Measurements from ENCODE around the gene LSM3. TPM values are rescaled to one million over a fixed set of nuclear protein-coding genes. Genes with fewer than 3 reads are reported as not detected.

Gene LSM3
- total RNA-seq, 1 donor from 2014 or later, result 7.6 TPM

DNA sequence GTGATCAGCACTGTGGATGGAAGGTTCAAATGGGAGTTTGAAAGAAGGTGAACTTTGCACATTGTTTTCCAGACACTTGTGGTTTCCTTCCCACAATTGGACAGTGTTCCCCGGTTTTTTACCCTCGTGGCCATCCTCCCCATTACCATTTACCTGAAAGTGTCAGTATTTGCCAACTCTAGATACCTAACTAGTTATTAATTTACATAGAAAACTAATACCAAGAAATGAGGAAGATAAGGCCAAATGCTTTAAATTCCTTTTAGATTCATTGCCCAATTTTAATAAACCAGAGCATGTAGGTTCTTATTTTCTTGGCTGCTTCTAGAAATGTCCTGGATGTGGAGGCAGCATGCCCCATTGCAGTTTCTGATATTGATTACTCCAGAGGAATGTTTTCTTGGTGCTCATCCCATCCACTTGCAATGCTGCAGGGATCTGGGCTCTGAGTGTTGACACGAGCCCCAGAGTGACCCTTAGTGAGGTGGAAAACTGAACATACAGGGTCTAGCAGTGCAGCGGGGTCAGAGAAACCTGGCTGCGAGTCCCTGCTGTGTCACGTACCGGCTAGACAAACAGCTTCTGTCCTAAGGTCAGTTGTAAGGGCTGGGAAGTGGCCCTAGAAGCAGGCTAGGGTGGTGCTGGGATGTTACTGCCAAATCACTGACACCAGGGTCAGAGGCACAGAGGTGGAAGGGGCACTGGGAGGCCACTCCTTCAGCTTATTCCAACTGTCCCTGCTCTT lies 23.5 kb downstream of the LSM3 start:
- DNase-seq, result no peak

DNA sequence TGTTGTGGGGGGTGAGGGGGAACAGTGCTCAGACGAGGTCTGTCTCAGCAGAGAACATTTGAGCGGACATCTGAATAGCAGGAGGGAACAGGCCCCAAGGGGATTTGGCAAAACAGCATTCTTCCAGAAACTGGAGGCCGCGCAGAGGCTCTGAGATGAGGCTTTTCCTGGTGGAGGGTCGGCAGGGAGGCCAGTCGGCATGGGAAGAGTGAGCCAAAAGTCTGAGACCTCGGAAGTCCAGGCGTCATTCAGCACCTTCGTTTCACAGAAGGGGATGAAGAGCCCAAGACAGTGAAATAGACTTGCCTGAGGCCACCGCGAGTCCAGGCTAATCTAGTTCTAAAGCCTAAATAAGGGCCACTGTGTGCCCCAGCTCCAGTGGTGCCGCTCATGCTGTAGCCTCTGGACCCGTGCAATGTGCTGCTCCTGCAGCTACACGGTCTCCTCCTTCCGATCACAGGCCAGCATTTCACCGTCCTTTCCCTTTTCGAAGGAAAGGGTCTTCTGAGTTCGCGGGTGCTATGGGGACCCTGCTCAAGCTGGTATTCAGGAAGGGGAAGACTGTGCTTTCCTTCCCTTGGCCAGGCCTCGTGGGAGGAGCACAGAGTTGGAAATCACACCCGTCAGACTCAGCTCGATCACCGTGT lies 24.4 kb downstream of the LSM3 start:
- DNase-seq, result no peak

DNA sequence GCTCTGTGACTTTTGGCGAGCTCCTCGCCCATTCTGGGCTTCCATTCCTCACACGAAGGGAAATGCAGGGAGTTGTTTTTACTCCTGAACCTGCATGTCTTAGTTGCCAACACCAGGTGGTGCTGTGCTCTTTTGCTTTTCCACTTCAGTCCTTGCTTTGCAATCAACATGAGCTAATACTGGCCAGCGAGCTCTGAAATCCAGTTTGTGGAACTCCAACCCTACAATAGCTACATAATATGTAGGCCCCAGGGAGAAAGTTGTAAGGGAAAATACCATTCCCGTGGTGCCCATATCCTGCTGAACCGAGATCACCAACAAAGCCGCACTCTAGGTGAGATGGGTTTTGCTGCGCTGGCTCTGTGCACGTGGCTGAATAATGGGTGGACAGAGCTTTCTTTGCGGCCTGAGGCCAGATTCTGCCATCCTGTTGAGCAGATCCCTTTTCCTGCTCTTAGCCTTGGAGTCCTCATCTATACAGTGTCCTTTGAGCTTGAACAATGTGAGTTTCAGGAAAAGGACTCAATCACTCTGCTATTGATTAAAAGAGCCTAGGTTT lies 25.0 kb downstream of the LSM3 start:
- peak; percentile 82 for DNase-seq

DNA sequence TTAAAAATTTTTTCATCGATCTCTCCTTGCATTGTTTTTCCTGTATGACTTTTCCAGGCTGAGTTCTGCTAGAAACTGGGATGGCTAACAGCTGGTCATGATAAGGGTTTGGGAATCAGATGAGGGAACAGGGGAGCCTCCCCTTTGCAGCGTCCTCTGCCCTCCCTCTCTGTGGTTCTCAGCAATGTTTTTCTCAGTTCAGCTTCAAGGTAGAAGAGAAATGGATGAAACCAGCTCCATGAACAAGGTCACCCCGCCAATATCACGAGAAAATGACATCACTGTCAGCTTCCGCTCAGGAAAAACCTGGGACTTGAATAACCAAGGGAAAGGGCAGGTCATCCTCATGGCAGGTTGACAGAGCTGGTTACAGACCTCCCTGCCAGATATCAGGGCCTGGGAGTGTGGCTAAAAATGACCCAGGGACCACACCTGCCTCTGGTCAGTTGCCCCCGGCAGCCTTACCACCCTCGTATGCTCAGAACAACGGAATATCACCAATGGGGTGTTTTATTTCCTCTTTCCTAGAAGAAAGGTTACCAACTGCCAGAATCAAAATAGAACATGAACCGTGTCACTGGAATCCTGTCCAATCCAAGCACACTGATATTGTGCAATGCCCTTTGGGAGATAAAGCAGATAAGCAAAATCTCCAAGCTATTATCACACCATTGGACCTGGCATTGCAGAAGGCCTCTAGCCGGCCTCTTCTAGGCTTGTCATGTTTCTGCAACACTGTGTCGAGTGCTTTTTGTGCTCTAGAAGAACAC lies 26.1 kb downstream of the LSM3 start:
- peak; percentile 30 for DNase-seq

DNA sequence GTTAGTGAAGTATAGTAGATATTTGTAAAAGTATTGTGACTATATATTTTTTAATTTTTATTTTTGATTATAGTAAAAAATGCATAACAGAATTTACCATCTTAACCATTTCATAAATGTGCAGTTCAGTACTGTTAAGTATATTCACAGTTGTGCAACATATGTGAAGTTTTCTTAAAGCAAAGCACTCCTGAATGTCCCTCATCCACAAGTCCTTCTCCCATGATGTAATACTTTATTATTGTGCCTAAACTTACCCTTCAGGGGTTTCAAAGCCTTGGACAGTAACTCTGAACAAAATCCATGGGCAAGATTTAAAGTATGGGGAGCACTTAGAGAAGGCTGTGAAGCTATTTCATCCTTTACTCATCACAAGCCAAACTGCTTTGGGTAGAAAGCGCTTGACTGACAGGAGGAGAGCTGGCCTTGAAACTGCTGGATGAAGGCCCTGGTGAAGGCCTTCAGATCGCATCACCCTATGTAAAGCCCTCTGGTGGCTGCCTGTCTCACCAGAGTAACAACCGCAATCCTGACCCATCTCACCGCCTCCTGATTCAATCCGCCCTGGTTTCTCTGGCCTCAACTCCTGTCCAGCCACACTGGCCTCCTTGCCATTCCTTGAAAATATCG lies 28.0 kb downstream of the LSM3 start:
- DNase-seq, result no peak

DNA sequence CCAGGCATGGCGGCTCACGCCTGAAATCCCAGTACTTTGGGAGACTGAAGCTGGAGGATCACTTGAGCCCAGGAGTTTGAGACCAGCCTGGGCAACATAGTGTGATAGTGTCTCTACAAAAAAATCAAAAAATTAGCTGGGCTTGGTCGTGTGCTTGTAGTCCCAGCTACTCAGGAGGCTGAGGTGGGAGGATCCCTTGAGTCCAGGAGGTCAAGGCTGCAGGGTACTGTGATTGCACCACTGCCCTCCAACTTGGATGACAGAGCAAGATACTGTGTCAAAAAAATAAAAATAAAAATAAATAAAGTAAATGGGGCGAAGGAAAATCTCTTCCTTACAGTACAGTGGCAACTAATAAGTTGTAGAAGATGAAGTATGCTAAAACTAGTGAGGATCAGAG lies 29.6 kb downstream of the LSM3 start:
- no peak for DNase-seq

DNA sequence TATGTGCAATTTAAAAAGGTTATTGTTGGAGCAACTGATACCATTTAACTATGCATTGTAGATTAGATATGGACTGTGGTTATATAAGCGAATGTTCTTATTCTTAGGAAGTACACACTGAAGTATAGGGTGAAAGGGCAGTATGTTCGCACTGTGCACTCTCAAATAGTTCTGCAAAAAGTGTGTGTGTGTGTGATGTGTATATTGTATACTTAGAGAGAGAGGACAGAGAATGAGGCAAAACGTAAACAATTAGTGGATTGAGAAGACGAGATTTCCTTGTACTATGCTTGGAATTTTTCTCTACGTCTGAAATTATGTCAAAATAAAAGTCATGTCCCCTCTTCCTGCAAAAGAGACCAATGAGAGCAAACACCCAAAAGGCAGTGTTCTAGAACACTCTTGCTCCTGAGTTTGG lies 30.4 kb downstream of the LSM3 start:
- DNase-seq, result no peak

DNA sequence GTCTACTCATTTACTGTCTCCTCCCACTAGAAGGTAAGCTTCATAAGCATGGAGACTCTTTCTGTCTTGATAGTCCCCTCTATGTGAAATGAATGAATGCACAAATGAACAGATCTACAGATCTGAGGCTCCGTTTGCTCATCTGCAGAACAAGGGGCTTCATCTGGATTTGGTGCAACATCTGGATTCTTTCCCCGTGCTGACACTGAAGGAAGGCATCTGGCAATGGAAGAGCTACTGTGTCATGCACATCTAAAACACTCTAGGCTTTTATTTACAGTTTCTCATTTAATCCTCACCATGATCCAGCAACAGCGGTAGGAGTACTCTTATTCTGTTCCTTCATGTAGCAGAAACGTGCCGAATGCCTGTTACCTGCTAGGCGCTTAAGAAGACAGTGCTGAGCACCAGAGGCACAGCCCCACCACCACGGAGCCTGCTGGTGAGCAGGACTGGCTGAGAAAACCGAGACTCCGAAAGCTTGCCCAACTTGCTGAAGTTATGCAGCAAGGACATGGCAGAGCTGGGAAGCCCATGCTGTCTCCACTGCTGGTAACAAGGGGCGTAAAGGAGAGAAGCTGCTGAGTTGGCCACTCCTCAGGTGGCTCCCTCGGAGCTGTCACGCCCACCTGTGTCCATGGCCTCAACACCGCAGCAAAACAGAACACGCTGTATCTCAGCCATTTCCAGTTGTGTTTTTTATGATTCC lies 31.1 kb downstream of the LSM3 start:
- DNase-seq, result peak; percentile 46

DNA sequence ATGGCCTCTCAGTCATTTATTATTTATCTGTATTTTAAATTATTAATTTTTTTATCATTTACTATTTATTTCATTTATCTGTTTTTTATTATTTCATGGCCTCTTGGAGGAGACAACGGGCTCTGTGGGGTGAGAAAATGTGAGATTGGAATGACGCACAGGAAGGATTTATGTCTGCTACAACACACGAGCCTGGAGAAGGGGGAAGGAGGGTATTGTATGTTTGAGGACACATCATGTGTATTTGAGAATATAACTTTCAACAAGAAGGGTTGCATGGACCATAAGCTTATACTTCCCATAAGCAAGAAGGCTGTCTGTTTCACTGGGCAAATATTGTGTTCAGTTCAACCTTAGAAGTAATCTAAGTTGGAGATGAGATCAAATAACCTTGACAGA lies 31.7 kb downstream of the LSM3 start:
- DNase-seq, result no peak

DNA sequence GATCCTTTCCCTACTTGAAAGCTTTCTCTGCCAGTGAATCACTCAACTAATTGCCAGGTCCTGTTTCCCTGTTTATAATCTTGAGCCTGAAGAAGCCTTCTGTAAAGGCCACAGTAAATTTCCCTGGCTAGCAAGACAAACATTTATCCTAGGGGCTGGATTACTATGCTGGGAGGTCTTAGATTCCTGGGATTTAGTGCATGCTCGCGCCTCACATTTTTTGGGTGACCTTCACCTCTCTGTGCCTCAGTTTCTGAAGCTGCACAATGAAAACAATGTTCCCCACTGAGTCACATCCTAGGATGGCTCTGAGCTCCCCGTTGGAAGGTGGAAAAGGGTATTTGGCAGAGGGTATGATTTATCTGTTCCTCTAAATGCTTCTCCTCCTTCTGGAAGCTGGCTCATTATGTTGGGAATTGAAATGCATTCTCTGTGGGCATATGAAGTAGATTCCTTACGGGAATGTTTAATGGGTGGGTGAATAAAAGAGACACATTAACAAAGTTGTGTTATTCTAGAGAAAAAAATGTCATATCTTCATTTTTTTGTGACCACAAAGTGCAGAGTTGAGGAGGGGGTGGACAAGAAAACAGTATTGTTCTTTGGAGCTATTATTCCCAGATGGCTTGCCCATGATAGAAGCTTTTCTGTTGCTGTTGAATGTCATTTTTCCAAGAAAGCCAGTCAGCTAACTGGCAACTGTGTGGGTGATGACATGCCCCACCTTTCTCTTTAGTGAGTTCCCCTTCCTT lies 32.4 kb downstream of the LSM3 start:
- DNase-seq, result no peak

DNA sequence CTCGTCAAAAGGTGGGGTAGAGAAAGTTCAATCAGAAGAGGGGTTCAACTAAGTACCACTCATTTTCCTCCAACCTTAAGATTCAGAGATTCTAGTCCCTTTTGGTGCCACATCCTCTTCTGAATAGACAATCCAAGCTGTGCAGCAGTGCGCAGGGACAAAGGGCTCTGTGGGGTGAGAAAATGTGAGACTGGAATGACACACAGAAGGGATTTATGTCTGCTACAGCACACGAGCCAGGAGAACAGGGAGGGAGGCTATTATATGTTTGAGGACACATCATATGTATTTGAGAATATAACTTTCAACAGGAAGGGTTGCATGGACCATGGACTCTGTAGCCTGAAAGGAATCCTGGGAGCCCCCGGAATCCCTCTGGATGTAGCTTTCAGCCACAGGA lies 33.0 kb downstream of the LSM3 start:
- DNase-seq, result no peak

DNA sequence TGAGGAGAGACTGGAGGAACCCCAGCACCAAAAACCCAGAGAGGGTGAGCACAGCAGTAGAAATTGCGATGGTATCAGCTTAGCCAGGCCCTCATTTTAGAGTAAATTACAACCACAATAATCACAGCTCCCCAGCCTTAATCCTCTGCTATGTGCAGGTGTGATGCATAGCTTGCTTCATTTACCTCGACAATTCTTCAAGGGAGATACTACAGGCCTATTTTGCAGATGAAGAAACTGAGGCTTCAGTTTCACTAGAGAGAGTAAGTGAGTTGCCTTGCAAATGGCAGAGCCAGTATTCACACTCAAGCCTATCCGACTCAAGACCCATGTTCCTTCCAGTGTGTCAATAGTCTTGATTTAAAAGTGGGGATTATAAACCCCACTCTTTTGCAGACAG lies 33.4 kb downstream of the LSM3 start:
- no peak for DNase-seq

DNA sequence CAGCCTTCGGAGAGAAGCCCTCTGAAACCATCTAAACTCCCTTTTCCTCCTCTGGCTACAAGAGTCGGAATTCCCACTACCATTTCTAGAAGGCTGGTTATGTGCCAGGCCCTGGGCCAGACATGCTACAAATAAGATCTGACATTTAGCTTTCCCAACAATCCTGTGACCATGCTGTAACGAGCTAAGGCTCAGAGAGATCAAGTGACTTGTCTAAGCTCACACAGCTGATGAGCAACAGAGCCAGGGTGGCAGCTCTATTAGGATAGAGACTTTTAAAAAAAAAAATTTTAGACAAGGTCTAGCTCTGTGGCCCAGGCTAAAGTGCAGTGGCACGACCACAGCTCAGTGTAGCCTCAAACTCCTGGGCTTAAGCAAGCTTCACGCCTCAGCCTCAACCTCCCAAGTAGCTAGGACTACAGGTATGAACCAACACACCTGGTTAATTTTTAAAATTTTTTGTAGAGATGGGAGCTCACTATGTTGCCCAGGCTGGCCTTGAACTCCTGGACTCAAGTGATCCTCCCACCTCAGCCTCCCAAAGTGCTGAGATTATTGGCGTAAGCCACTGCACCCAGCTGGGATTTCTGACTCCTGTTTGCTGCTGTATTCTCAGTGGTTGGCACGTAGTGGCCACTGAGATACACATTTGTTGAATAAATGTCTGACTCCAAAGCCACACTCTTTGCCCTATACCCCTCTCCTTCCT lies 34.6 kb downstream of the LSM3 start:
- DNase-seq, result no peak

DNA sequence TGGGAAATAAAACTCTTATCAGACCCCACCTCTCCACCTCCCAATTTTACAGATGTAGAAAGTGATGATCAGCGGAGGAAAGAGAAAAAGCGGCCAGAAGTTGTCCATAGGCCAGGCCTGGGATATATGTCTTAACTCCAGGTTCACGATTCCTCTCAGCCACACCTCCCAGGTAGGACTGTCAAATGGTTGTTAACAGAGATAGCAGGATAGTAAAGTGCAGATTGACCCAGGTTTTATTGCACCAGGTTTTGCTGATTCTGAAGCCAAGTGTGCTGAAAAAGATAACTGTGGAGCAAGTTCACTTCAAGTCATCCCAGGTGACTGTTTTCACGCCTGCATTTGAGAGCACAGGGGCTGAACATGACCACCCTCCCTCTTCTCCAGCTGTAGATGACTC lies 36.1 kb downstream of the LSM3 start:
- DNase-seq, result no peak

DNA sequence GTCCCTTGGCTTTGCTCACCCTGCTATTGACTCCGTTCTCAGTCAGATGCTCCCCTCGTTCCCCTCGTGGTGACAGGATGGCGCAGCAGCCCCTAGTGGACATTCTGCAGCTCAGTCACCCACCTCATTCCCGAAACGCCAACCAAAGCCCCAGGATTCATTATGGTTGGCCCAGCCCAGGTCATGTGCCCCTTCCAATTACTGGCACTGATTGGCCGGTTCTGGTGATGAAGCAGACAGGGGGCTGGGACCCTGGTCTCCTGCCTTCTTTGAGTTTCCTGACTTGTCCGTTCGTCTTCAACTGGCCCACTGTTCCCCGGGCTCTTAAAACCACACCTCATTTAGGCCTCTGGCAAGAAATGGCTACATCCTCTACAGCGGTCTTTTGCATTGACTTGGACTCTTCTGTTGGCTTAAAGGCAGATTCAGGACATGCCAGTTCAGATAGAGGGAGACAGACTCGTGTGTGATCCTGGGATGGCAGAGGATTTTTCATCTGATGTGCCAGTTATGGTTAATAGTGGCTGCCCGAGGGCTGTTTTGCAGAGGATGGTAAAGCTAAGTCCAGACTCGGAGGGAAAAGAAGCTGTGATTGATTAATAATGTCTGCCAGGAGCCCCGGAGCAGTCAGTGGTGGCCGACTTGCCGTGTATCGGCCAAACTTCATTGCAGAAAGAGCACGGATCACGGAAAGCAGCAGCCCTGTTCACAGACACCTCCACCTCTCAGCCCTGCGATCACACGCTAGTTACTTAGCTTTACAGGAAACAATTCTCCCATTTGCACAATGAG lies 37.8 kb downstream of the LSM3 start:
- DNase-seq, result peak; percentile 62

DNA sequence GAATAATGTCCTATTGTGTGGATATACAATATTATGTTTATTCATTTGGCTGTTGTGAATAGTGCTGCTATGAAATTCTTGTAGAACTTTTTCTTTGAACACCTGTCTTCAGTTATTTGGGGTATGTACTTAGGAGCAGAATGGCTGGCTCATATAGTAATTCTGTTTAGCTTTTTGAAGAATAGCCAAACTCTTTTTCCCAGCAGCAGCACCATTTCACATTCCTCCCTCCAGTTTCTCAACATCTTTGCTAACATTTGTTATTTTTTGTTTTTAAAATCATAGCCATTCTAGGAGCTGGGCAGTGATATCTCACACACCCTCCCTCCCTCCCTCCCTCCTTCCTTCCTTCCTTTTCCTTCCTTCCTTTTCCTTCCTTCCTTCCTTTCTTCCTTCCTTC lies 39.7 kb downstream of the LSM3 start:
- DNase-seq, result no peak

DNA sequence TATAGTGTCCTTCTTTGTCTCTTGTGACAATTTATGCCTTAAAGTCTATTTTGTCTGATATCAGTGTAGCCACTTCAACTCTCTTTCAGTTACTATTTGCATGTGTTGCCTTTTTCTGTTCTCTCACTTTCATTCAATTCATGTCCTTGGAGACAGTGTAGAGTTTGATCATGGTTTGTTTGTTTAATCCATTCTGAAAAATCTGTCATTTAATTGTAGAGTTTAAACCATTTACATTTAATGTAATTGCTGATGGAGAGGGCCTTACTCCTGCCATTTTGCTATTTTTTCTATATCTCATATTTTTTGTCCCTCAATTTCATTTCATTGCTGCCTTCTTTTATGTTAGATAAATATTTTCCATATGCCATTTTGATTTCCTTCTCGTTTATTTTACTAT lies 42.3 kb downstream of the LSM3 start:
- DNase-seq, result no peak

DNA sequence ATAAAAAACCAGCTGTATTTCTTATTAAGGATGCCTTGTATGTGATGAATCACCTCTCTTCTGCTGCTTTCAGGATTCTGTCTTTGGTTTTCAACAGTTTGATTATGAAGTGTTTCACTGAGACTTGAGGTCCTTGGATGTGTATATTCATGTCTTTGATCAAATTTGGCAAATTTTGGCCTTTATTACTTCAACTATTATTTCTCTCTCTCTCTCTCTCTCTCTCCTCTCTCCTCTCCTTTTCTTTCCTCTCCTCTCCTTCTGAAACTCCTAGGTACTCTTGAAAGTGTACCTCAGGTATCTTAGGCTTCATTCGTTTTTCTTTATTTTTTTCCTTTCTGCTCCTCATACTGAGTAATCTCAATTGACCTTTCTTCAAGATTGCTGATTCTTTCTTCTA lies 43.3 kb downstream of the LSM3 start:
- no peak for DNase-seq

DNA sequence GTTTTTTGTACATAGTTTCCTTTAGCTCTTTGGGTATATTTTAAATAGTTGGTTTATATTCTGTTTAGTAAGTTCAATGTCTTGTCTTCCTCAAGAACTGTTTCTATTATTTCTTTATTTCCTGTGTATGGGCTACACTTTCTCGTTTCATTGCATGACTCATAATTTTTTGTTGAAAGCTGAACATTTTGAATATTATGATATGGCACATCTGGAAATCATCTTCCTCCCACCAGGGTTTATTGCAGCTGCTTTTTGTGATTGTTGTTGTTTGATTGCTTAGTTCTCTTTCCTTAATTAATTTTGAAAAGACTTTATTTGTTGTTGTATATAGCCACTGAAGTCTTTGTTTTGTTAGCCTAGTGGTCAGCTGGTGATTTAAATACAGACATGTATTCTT lies 43.8 kb downstream of the LSM3 start:
- no peak for DNase-seq
